ENCODE data around the gene COPS6.
A peak's percentile ranks its signal among the peaks of the same experiment; 100 is the strongest.
"Not testable (repeated sequence)": the region's sequence is repeated elsewhere in the genome, so short reads cannot be mapped to it uniquely, and the experiment has no call there.

Gene COPS6

GRCh38 chr7:100126931-100127865, 38.4 kb downstream of the COPS6 start, which contains the start of gene MBLAC1:
Gene MBLAC1, plus strand, starts transcription at chr7:100126967. Its CDS starts 429 bp downstream, at chr7:100127396.
- peak; percentile 74 for DNase-seq (ENCODE audit: low read depth)
- peak within 1 kb of the TSS; percentile 64 for H3K4me3 ChIP-seq (ENCODE audit: low read length)
- TF ChIP-seq, protein P1, sequence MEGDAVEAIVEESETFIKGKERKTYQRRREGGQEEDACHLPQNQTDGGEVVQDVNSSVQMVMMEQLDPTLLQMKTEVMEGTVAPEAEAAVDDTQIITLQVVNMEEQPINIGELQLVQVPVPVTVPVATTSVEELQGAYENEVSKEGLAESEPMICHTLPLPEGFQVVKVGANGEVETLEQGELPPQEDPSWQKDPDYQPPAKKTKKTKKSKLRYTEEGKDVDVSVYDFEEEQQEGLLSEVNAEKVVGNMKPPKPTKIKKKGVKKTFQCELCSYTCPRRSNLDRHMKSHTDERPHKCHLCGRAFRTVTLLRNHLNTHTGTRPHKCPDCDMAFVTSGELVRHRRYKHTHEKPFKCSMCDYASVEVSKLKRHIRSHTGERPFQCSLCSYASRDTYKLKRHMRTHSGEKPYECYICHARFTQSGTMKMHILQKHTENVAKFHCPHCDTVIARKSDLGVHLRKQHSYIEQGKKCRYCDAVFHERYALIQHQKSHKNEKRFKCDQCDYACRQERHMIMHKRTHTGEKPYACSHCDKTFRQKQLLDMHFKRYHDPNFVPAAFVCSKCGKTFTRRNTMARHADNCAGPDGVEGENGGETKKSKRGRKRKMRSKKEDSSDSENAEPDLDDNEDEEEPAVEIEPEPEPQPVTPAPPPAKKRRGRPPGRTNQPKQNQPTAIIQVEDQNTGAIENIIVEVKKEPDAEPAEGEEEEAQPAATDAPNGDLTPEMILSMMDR (conservative IDR thresholded peaks at IDR 0.05; ENCODE audit: low read depth, low read length) = no peak

DNA sequence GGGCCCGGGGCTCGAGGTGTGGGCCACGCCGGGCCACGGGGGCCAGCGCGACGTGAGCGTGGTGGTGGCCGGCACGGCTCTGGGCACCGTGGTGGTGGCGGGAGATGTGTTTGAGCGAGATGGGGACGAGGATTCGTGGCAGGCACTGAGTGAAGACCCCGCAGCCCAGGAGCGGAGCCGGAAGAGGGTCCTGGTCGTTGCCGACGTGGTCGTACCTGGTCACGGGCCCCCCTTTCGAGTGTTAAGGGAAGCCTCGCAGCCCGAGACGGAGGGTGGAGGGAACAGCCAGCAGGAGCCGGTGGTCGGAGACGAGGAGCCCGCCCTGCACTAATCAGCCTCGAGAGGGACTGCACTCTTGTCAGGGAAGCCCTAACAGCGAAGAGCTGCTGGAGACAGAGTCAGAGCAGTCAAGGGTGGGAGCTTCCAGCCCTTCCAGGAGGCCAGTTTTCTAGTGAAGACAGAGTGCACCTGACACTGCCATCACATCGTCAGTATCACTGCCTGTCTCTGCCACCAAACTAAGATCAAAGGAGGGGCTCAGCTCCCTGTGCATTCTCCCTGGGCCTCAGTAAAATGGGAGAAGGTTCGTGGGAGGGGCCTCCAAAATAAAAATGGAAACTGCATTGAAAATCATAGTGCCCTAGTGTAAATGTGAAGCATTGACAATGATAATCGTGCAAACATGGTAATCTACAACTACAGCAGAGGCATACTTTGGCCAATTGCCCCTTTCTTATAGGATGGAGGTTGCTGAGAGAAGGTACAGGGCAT, 39.3 kb downstream of the COPS6 start:
- TF ChIP-seq, protein P1 (conservative IDR thresholded peaks at IDR 0.05; ENCODE audit: low read depth, low read length) = no peak
- H3K4me3 ChIP-seq (ENCODE audit: low read length) = peak overlapping the region; percentile 64
- DNase-seq (ENCODE audit: low read depth) = no peak

GRCh38 chr7:100128637-100128963, 39.8 kb downstream of the COPS6 start:
- no peak overlapping the region for H3K4me3 ChIP-seq (ENCODE audit: low read length)
- no peak for DNase-seq (ENCODE audit: low read depth)
- TF ChIP-seq, protein P1 (conservative IDR thresholded peaks at IDR 0.05; ENCODE audit: low read depth, low read length) = no peak

DNA sequence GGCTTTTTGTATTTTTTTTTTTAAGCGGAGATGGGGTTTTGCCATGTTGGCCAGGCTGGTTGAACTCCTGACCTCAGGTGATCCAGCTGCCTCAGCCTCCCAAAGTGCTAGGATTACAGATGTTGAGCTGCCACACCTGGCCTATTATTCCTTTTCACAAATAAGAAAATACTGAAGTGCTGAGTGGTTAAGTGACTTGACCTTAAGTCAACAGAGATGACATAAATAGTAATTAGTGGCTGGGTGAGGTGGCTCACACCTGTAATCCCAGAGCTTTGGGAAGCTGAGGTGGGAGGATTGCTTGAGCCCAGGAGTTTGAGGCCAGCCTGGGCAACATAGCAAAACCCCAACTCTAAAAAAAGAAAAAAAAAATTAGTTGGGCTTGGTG, 41.4 kb downstream of the COPS6 start:
- DNase-seq (ENCODE audit: low read depth); H3K4me3 ChIP-seq (ENCODE audit: low read length): not testable (repeated sequence)

DNA sequence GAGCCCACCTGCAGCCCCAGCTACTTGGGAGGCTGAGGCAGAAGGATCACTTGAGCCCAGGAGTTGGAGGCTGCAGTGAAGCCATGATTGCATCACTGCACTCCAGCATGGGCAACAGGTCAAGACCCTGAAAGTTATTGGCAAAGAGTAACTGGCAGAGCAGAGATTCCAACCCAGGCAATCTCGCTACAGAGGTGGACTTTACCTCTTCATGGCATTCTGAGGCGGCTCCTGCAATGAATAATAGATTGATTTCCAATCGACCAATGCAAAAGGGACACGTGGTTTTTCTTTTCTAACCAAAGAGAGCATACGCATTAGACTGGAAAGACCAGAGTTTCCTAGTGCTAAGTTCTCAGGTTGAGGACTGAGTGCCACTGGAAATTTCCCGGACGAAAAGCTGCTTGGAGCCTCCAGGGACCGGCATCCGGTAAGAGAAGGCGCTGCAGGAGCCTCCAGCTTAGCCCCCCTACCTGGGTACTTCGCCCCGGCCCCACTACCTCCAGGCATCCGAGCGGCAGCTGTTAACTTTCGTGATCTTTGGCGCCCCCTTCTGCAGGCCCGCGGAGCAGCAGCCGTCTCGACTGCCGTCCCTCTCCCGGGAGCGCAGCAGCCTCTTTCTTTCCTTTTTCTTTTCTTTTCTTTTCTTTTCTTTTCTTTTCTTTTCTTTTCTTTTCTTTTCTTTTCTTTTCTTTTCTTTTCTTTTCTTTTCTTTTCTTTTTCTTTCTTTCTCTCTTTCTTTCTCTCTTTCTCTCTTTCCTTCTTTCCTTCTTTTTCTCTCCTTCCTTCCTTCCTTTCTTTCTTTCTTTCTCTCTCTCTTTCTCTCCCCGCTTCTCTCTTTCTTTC, 42.1 kb downstream of the COPS6 start:
- TF ChIP-seq, protein P1 (conservative IDR thresholded peaks at IDR 0.05; ENCODE audit: low read depth, low read length) = peak; percentile 80
- no peak for DNase-seq (ENCODE audit: low read depth)
- H3K4me3 ChIP-seq (ENCODE audit: low read length) = no peak overlapping the region

DNA sequence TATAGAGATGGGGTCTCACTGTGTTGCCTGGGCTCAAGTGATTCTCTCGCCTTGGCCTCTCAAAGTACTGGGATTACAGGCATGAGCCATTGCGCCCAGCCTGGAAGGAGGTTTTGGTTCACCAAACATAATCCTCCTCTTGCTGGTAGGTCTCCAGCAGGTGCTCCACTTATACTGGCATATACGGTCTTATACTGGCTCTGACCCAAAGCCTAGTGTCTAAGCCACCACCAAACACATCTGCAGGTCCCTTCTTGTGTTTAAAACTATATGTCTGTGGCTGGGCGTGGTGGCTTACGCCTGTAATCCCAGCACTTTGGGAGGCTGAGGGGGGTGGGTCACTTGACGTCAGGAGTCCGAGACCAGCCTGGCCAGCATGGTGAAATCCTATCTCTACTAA, 43.4 kb downstream of the COPS6 start:
- H3K4me3 ChIP-seq (ENCODE audit: low read length) = no peak overlapping the region
- TF ChIP-seq, protein P1 (conservative IDR thresholded peaks at IDR 0.05; ENCODE audit: low read depth, low read length) = no peak
- DNase-seq (ENCODE audit: low read depth) = no peak

- TF ChIP-seq, protein P1 (conservative IDR thresholded peaks at IDR 0.05; ENCODE audit: low read depth, low read length) = peak; percentile 99
- H3K4me3 ChIP-seq (ENCODE audit: low read length) = no peak overlapping the region
- DNase-seq (ENCODE audit: low read depth) = no peak
Measured at GRCh38 chr7:100132697-100133151, 44.0 kb downstream of the COPS6 start.
